ENCODE measurements around the gene RAPGEF4.
"Not testable (repeated sequence)": the region's sequence is repeated elsewhere in the genome, so short reads cannot be mapped to it uniquely, and the experiment has no call there.

RAPGEF4 gene

GRCh38 chr2:172783165-172783898 lies 47.7 kb downstream of the RAPGEF4 start:
- Mint-ChIP-seq H3K9me3 (no peaks in the 10 kb centered on the region), H3K4me1 (no peaks in the 10 kb centered on the region), H3K4me3 (no peak overlapping the region), H3K36me3 (no peaks in the 10 kb centered on the region), H3K27ac (no peak overlapping the region), H3K27me3 (peaks cover 18% of the 10 kb centered on the region)

- Mint-ChIP-seq H3K27ac (peak overlapping the region; percentile 44), H3K9me3 (no peaks in the 10 kb centered on the region), H3K36me3 (no peaks in the 10 kb centered on the region), H3K27me3 (peaks cover 6% of the 10 kb centered on the region), H3K4me3 (no peak overlapping the region), H3K4me1 (no peaks in the 10 kb centered on the region)
These were observed 53.2 kb downstream of the RAPGEF4 start for GRCh38 chr2:172788871-172789270.

GRCh38 chr2:172790404-172790803 lies 54.8 kb downstream of the RAPGEF4 start:
- Mint-ChIP-seq H3K4me3 (no peak overlapping the region), H3K9me3 (no peaks in the 10 kb centered on the region), H3K4me1 (no peaks in the 10 kb centered on the region), H3K27me3 (peaks cover 3% of the 10 kb centered on the region), H3K36me3 (no peaks in the 10 kb centered on the region), H3K27ac (no peak overlapping the region)

- Mint-ChIP-seq H3K4me1 (no peaks in the 10 kb centered on the region), H3K9me3 (no peaks in the 10 kb centered on the region), H3K36me3 (no peaks in the 10 kb centered on the region), H3K4me3 (no peak overlapping the region), H3K27me3 (no peaks in the 10 kb centered on the region), H3K27ac (no peak overlapping the region)
These were observed 56.3 kb downstream of the RAPGEF4 start for GRCh38 chr2:172791953-172792352.

- no peak overlapping the region for H3K4me3 Mint-ChIP-seq
- no peaks in the 10 kb centered on the region for H3K27me3 Mint-ChIP-seq
- no peaks in the 10 kb centered on the region for H3K36me3 Mint-ChIP-seq
- H3K27ac Mint-ChIP-seq: no peak overlapping the region
- no peaks in the 10 kb centered on the region for H3K9me3 Mint-ChIP-seq
- H3K4me1 Mint-ChIP-seq: no peaks in the 10 kb centered on the region
These were observed 57.1 kb downstream of the RAPGEF4 start for GRCh38 chr2:172792711-172793110.

- H3K27me3 Mint-ChIP-seq, H3K4me1 Mint-ChIP-seq, H3K9me3 Mint-ChIP-seq, H3K4me3 Mint-ChIP-seq, H3K27ac Mint-ChIP-seq, H3K36me3 Mint-ChIP-seq: not testable (repeated sequence)
These were observed 67.7 kb downstream of the RAPGEF4 start for GRCh38 chr2:172803308-172803707.

- peaks cover 4% of the 10 kb centered on the region for H3K36me3 Mint-ChIP-seq
- H3K4me1 Mint-ChIP-seq: no peaks in the 10 kb centered on the region
- no peak overlapping the region for H3K4me3 Mint-ChIP-seq
- no peak overlapping the region for H3K27ac Mint-ChIP-seq
- H3K9me3 Mint-ChIP-seq: peaks cover 7% of the 10 kb centered on the region
- no peaks in the 10 kb centered on the region for H3K27me3 Mint-ChIP-seq
These were observed 68.8 kb downstream of the RAPGEF4 start for GRCh38 chr2:172804423-172804822.

GRCh38 chr2:172806493-172806892 lies 70.8 kb downstream of the RAPGEF4 start:
- no peaks in the 10 kb centered on the region for H3K27me3 Mint-ChIP-seq

GRCh38 chr2:172806996-172807395 lies 71.4 kb downstream of the RAPGEF4 start:
- Mint-ChIP-seq H3K27me3 (no peaks in the 10 kb centered on the region), H3K36me3 (peaks cover 4% of the 10 kb centered on the region), H3K4me1 (no peaks in the 10 kb centered on the region), H3K27ac (no peak overlapping the region), H3K9me3 (peaks cover 7% of the 10 kb centered on the region), H3K4me3 (no peak overlapping the region)

More at GRCh38 chr2:172806493-172806892, 70.8 kb downstream of the RAPGEF4 start:
- Mint-ChIP-seq H3K9me3 (peaks cover 7% of the 10 kb centered on the region), H3K4me1 (no peaks in the 10 kb centered on the region), H3K27ac (no peak overlapping the region), H3K4me3 (no peak overlapping the region), H3K36me3 (peaks cover 4% of the 10 kb centered on the region)

- Mint-ChIP-seq H3K27me3 (no peaks in the 10 kb centered on the region), H3K36me3 (no peaks in the 10 kb centered on the region), H3K4me3 (no peak overlapping the region), H3K9me3 (no peaks in the 10 kb centered on the region), H3K4me1 (no peaks in the 10 kb centered on the region), H3K27ac (no peak overlapping the region)
These were observed 72.5 kb downstream of the RAPGEF4 start for GRCh38 chr2:172808156-172808555.

- H3K27me3 Mint-ChIP-seq: no peaks in the 10 kb centered on the region
These were observed 75.4 kb downstream of the RAPGEF4 start for GRCh38 chr2:172811027-172811426.

GRCh38 chr2:172812158-172812744 lies 76.6 kb downstream of the RAPGEF4 start:
- Mint-ChIP-seq H3K36me3 (no peaks in the 10 kb centered on the region), H3K4me1 (no peaks in the 10 kb centered on the region), H3K4me3 (no peak overlapping the region), H3K27me3 (no peaks in the 10 kb centered on the region), H3K9me3 (no peaks in the 10 kb centered on the region), H3K27ac (no peak overlapping the region)

More at GRCh38 chr2:172811027-172811426, 75.4 kb downstream of the RAPGEF4 start:
- Mint-ChIP-seq H3K9me3 (no peaks in the 10 kb centered on the region), H3K4me1 (no peaks in the 10 kb centered on the region), H3K4me3 (no peak overlapping the region), H3K36me3 (no peaks in the 10 kb centered on the region), H3K27ac (no peak overlapping the region)

- no peaks in the 10 kb centered on the region for H3K4me1 Mint-ChIP-seq
- no peak overlapping the region for H3K4me3 Mint-ChIP-seq
- H3K27me3 Mint-ChIP-seq: no peaks in the 10 kb centered on the region
These were observed 77.8 kb downstream of the RAPGEF4 start for GRCh38 chr2:172813314-172813888.

GRCh38 chr2:172817411-172817810 lies 81.8 kb downstream of the RAPGEF4 start:
- Mint-ChIP-seq H3K4me1 (no peaks in the 10 kb centered on the region), H3K9me3 (no peaks in the 10 kb centered on the region), H3K4me3 (no peak overlapping the region), H3K27me3 (no peaks in the 10 kb centered on the region), H3K27ac (no peak overlapping the region), H3K36me3 (no peaks in the 10 kb centered on the region)

More at GRCh38 chr2:172813314-172813888, 77.8 kb downstream of the RAPGEF4 start:
- Mint-ChIP-seq H3K9me3 (no peaks in the 10 kb centered on the region), H3K27ac (no peak overlapping the region), H3K36me3 (no peaks in the 10 kb centered on the region)

- H3K9me3 Mint-ChIP-seq: no peaks in the 10 kb centered on the region
- H3K4me3 Mint-ChIP-seq: no peak overlapping the region
- H3K36me3 Mint-ChIP-seq: no peaks in the 10 kb centered on the region
- no peaks in the 10 kb centered on the region for H3K4me1 Mint-ChIP-seq
- no peaks in the 10 kb centered on the region for H3K27me3 Mint-ChIP-seq
- H3K27ac Mint-ChIP-seq: no peak overlapping the region
These were observed 84.3 kb downstream of the RAPGEF4 start for GRCh38 chr2:172819943-172820342.

Data from activated naive CD4-positive, alpha-beta T cell treated with anti-CD3 and anti-CD28 coated beads, Interleukin-2, amount 50 U/mL, for 24 hours (primary cell).